GM12873 (cell line): ENCODE data around the gene TOX2.

ENCODE experiments used
- CTCF ChIP-seq: IDR thresholded peaks from 2 replicates; pipeline ENCODE4 v1.5.1; 2012; ENCODE audit warnings: low read depth, mild to moderate bottlenecking, moderate library complexity, low read length, control low read depth; ENCODE audit not compliant: insufficient read depth; ENCODE audit errors: missing control alignments

The TOX2 gene

GRCh38 chr20:44004306-44004915, 89.8 kb downstream of the TOX2 start:
- no peak for TF ChIP-seq CTCF

GRCh38 chr20:44005661-44006060, 91.0 kb downstream of the TOX2 start:
- no peak for TF ChIP-seq CTCF

- no peak for TF ChIP-seq CTCF
Measured at GRCh38 chr20:44006126-44006525, 91.5 kb downstream of the TOX2 start.

- no peak for TF ChIP-seq CTCF
Measured at GRCh38 chr20:44006578-44006977, 91.9 kb downstream of the TOX2 start.

GRCh38 chr20:44008806-44009678, 94.4 kb downstream of the TOX2 start:
- TF ChIP-seq CTCF: no peak

GRCh38 chr20:44009679-44009992, 95.0 kb downstream of the TOX2 start:
- TF ChIP-seq CTCF: no peak

GRCh38 chr20:44010162-44010704, 95.6 kb downstream of the TOX2 start:
- no peak for TF ChIP-seq CTCF
